22Rv1 (cell line): ENCODE measurements around the gene CDCA8.

ENCODE experiments used
- ZFX ChIP-seq: fragments of 450-650 bp; IDR thresholded peaks from 2 replicates; pipeline ENCODE4 v1.6.1; 2017; ENCODE audit warnings: antibody characterized with exemption, borderline replicate concordance
- TF ChIP-seq, protein P1 (sequence below): fragments of 450-650 bp; IDR thresholded peaks from 2 replicates; pipeline ENCODE4 v1.5.1; 2017; ENCODE audit warnings: mild to moderate bottlenecking

- TF ChIP-seq, protein P1, sequence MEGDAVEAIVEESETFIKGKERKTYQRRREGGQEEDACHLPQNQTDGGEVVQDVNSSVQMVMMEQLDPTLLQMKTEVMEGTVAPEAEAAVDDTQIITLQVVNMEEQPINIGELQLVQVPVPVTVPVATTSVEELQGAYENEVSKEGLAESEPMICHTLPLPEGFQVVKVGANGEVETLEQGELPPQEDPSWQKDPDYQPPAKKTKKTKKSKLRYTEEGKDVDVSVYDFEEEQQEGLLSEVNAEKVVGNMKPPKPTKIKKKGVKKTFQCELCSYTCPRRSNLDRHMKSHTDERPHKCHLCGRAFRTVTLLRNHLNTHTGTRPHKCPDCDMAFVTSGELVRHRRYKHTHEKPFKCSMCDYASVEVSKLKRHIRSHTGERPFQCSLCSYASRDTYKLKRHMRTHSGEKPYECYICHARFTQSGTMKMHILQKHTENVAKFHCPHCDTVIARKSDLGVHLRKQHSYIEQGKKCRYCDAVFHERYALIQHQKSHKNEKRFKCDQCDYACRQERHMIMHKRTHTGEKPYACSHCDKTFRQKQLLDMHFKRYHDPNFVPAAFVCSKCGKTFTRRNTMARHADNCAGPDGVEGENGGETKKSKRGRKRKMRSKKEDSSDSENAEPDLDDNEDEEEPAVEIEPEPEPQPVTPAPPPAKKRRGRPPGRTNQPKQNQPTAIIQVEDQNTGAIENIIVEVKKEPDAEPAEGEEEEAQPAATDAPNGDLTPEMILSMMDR: no peak
- no peak for TF ChIP-seq ZFX
Observed at GRCh38 chr1:37720231-37721130, 28.2 kb downstream of the CDCA8 start.
